B cell (primary cell): ENCODE results near the gene AMH.

ENCODE experiments used
- EZH2 ChIP-seq: IDR thresholded peaks from 2 replicates; pipeline ENCODE4 v1.6.1; 2012; ENCODE audit warnings: borderline replicate concordance, low read depth, mild to moderate bottlenecking, moderate library complexity, low read length; ENCODE audit not compliant: insufficient read depth, poor library complexity, severe bottlenecking
- TF ChIP-seq, protein P1 (sequence below): fragments of 200-600 bp; IDR thresholded peaks from one replicate; pipeline ENCODE4 v1.8.0; 2022; ENCODE audit warnings: antibody characterized with exemption, mild to moderate bottlenecking

GRCh38 chr19:2286402-2287140 is 37.4 kb downstream of the AMH start:
- TF ChIP-seq, protein P1, sequence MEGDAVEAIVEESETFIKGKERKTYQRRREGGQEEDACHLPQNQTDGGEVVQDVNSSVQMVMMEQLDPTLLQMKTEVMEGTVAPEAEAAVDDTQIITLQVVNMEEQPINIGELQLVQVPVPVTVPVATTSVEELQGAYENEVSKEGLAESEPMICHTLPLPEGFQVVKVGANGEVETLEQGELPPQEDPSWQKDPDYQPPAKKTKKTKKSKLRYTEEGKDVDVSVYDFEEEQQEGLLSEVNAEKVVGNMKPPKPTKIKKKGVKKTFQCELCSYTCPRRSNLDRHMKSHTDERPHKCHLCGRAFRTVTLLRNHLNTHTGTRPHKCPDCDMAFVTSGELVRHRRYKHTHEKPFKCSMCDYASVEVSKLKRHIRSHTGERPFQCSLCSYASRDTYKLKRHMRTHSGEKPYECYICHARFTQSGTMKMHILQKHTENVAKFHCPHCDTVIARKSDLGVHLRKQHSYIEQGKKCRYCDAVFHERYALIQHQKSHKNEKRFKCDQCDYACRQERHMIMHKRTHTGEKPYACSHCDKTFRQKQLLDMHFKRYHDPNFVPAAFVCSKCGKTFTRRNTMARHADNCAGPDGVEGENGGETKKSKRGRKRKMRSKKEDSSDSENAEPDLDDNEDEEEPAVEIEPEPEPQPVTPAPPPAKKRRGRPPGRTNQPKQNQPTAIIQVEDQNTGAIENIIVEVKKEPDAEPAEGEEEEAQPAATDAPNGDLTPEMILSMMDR = no peak
- TF ChIP-seq EZH2 = no peak
